ENCODE measurements around the gene ASH1L.

- TF ChIP-seq SUZ12 (IDR thresholded peaks at IDR 0.05; ENCODE audit: extremely low read depth, insufficient read depth, insufficient read length) (no peak), YY1 (IDR thresholded peaks at IDR 0.05; ENCODE audit: insufficient read depth, insufficient read length) (no peak), ZNF274 (IDR thresholded peaks at IDR 0.05; ENCODE audit: low read depth, low read length) (no peak)
Observed at GRCh38 chr1:155509064-155509463, 53.5 kb downstream of the ASH1L start.
